Stimulated activated naive CD4-positive, alpha-beta T cell treated with Interleukin-2 at 50 U/mL for 16 hours (primary cell): ENCODE data around the gene UNC13C.
"Not testable (repeated sequence)": the region's sequence is repeated elsewhere in the genome, so short reads cannot be mapped to it uniquely, and the experiment has no call there.

Experiments
- DNase-seq: peaks from one replicate; lab custom pipeline; 2025; lab: John Stamatoyannopoulos, UW

The UNC13C gene

GRCh38 chr15:53978253-53978906 is at the start of gene UNC13C:
UNC13C (plus strand) TSS chr15:53978441; CDS start chr15:54012904, 34,463 bp downstream.
- DNase-seq = no peak

- DNase-seq = no peak
Observed at GRCh38 chr15:53936137-53936536, 42.1 kb upstream of the UNC13C start.

GRCh38 chr15:53937632-53938031 is 40.6 kb upstream of the UNC13C start:
- not testable (repeated sequence) for DNase-seq

- DNase-seq = no peak
Observed at GRCh38 chr15:53950572-53950971, 27.7 kb upstream of the UNC13C start.

- no peak for DNase-seq
Observed at GRCh38 chr15:53955396-53955795, 22.8 kb upstream of the UNC13C start.

GRCh38 chr15:53962646-53963561 is 15.3 kb upstream of the UNC13C start:
- no peak for DNase-seq

GRCh38 chr15:53963801-53964200 is 14.4 kb upstream of the UNC13C start:
- DNase-seq = no peak

GRCh38 chr15:53974121-53974520 is 4.1 kb upstream of the UNC13C start:
- DNase-seq = no peak

GRCh38 chr15:53974813-53975212 is 3.4 kb upstream of the UNC13C start:
- DNase-seq = no peak

- DNase-seq = no peak
Observed at GRCh38 chr15:53976844-53977392, 1.3 kb upstream of the UNC13C start.

- no peak for DNase-seq
Observed at GRCh38 chr15:53979051-53979788, 979 bp downstream of the UNC13C start.

- no peak for DNase-seq
Observed at GRCh38 chr15:53980021-53980420, 1.8 kb downstream of the UNC13C start.

- DNase-seq = no peak
Observed at GRCh38 chr15:53982071-53982680, 3.9 kb downstream of the UNC13C start.

- DNase-seq = no peak
Observed at GRCh38 chr15:53982876-53983275, 4.6 kb downstream of the UNC13C start.

- no peak for DNase-seq
Observed at GRCh38 chr15:53984221-53984620, 6.0 kb downstream of the UNC13C start.

GRCh38 chr15:53985562-53985961 is 7.3 kb downstream of the UNC13C start:
- no peak for DNase-seq

- DNase-seq = no peak
Observed at GRCh38 chr15:53987480-53987879, 9.2 kb downstream of the UNC13C start.

- no peak for DNase-seq
Observed at GRCh38 chr15:54007256-54007655, 29.0 kb downstream of the UNC13C start.

GRCh38 chr15:54011656-54012055 is 33.4 kb downstream of the UNC13C start:
- no peak for DNase-seq

GRCh38 chr15:54014067-54014655 is 35.9 kb downstream of the UNC13C start:
- no peak for DNase-seq

- no peak for DNase-seq
Observed at GRCh38 chr15:54017251-54017650, 39.0 kb downstream of the UNC13C start.
